T47D (cell line): ENCODE results near the gene MYO9A.

Experiments
- DNase-seq, 2 experiments: peaks; one replicate each; pipeline versions ENCODE4 v3.0.0 to v3.0.0-alpha.2; 2011 to 2012; ENCODE audit warnings: low read depth in 1 of 2, low spot score in 1 of 2
- JUND ChIP-seq: IDR thresholded peaks from 2 replicates; pipeline ENCODE4 v1.6.1; 2012; ENCODE audit warnings: low read depth
- in situ Hi-C: cut with HindIII; loops from 2 replicates; pipeline ENCODE4 v1.10.0; 2016; ENCODE audit warnings: low sequenced_read_pairs, low pct_unique_long_range_greater_than_20kb

Gene MYO9A

DNA sequence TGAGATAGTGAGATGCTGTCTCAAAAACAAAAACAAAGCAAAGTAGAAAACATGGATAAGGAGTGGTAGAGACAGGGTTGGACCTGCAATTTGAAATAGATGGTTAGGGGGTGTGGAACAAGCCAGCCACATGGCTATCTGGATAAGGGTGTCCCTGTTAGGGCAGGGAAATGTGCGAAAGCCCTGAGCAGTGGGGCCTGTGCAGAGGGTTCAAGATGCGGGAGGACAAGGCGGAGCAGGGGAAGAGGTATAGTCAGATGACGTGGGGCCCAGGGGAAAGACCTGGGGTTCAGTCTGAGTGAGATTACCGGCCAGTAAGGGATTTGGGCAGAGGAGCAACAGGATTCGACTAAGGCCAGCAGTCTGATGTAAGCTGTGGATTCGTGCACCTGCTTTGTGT is 326.0 kb downstream of the MYO9A start:
- in situ Hi-C loops: no loop called here
- no peak for TF ChIP-seq JUND
- DNase-seq: no peak

DNA sequence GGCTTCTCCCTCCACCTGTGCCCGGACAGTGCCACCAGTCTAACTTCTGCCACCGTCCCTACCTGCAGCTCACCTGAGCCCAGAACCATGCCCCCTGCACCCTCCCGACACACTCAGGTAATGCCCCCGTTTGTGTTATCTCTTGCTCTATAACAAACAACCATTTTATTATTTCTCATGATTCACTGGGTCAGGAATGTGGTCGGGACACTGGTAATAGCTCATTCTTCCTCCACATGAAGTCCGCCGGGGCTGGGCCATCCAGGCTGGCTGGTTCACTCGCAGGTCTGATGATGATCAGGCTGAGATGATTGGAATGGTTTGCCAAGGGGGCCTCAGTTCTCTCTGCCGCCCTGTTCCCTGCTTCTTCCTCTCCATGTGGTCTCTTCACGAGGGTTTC is 327.9 kb downstream of the MYO9A start:
- peak in 1 of 2 experiments; percentile 49 for DNase-seq
- in situ Hi-C loops: no loop called here
- TF ChIP-seq JUND: no peak

DNA sequence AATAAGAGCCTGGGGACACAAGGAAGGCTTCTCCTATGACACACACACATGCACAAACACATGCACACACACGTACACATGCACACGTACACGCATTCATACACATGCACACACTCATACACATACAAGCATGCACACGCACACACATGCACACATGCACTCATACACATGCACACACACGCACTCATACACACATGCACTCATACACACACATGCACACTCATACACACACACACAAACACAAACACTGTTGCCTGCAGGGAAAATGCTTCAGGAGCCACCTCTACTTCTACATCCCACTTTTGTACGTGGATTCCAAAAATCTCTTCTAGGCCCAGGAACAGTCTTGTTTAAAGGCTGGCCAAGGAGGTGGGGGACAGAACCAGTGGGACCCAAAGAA is 328.3 kb downstream of the MYO9A start:
- no peak for DNase-seq
- in situ Hi-C loops: no loop called here
- no peak for TF ChIP-seq JUND

DNA sequence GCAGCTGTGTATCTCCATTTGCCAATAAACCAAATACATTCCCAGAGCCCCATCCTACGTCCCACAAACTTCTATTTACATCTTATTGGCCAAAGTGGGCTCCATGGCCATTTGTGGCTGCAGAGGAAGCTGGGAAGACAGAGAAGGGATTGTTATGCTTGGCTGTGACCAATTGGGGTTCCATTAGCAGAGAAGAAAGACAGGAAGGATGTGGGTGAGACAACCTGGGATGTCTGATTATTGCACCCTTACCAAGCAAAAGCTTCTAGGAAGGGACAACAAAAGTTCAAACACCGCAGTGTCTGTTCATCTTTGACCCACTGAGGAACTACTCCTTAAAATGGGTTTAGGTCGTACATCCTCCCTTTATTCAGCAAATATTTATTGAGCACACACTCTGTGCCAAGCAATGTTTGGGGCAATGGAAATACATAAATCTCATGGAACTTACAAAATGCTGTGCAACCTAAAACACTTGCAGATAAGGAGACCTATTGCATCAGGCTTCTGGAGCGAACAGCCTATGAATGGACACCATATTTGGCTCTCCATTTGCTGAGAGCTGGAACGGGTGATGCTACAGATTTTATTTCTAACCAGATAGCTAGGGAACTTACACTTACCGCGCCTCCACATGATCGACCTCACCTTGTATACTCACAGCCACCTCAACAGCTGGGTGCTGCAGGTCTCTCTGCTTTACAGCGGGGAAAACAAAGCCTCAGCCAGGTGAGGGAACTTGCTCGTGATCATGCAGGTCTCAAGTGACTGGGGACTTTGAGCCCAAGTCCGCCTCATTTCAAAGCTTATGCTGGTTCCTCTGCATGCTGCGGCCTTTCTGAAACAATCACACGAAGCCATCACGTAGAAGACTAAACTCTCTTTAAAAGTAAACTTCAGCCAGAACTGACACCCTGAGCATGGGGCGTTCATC is 329.0 kb downstream of the MYO9A start:
- in situ Hi-C loops: no loop called here
- no peak for TF ChIP-seq JUND
- DNase-seq: no peak

DNA sequence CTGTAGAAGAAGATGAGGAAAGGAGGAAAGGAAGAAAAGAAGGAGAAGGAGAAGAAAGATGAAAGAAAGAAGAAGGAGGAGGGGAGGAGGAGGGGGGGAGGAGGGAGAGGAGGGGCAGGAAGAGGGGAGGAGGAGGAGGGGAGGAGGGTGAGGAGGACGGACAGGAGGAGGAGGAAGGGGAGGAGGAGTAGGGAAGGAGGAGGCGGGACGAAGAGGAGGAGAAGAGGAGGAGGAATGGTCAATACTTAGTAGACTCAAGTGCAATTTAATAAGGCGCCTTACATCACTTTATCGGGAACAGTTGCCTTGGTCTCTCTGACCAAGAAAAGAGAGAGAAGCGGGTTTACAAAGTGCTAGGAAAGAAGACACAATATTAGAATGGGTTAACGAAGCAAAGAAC is 331.3 kb downstream of the MYO9A start:
- in situ Hi-C loops: no loop called here
- no peak for DNase-seq
- no peak for TF ChIP-seq JUND

DNA sequence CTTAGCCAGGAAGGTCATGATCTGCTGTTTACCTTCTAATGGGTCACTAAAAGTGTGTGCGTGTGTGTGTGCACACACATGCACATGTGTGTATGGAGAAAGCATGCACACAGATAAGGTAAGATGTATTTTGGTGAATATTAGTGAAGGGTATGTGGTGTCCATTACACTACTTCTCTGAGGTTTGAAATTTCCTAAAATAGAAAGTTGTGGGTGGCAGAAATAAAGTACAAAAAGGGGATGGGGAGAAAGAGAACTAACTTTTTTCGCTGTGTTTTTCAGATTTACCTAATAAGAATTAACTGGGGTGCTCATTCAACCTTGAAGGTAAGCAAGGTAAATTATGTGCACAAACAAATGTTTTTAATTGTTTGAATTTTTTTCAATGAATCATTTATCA is 332.0 kb downstream of the MYO9A start:
- no peak for DNase-seq
- TF ChIP-seq JUND: no peak
- in situ Hi-C loops: no loop called here

DNA sequence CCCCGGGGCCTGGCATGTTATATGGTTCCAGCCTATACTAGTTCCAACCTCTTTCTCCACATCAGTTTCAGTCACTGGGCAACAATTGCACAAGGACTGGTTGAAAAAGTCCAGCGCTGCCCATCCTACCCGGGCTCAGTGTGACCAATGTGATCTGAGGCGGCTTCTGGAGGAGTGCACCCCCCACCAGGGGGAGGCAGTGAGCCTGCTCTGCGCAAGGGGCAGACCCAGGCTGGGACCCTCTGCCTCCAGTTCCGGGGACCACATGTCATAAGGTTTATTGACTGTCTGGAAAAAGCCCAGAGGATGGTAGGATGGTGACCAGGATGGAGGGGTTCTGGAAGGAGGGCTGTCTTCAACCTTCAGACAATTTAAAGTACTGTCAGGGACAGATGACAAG is 333.2 kb downstream of the MYO9A start:
- TF ChIP-seq JUND: no peak
- no peak for DNase-seq
- in situ Hi-C loops: no loop called here

DNA sequence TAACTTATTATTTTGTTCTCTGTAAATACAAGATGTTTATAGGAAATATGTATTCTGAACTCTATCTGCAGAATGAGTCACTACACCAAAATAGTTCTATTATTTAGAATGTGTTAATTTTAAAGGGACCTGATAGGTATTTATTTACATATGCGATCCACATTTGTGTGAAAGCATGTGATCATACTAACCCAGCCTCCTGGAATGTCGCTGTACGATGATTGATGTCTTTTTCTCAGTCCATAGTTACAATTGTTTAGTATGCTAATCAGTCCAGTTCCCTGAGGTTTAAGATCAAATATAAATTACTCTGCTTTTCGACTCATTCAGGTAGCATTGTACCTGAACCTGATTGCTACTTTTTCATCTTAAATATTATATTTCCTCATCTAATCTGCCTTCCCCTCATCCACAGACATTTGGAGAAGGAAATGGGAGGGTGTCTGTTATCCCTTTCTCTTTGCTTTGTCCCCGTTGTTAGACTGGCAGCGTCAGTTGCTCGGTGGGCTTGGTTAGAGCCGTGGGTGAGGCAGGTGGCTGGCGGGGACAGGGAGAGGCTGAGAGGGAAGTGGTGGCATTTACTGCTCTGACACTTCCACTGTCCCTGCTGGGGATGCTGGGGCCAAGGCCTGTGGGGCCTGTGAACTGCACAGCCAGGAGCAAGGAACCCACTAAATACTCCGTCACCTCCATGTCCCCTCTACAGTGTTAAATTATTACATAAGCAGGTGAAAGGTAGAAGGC is 335.4 kb downstream of the MYO9A start:
- TF ChIP-seq JUND: no peak
- no peak for DNase-seq
- in situ Hi-C loops: no loop called here

DNA sequence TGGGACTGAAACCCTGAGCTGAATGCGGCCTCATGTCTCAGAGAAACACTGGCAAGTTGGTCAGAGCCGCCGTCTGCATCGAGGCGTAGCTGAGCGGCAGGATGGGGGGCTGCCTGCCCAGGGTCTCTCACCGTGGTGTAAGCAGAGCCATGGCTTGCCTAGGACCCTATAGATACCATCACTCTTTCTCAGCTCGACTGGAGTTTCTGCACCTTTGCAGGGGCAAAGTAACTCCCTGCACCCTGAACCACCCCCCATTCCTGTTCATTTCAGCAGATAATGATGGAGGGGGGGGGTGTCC is 336.0 kb downstream of the MYO9A start:
- in situ Hi-C loops: no loop called here
- TF ChIP-seq JUND: no peak

DNA sequence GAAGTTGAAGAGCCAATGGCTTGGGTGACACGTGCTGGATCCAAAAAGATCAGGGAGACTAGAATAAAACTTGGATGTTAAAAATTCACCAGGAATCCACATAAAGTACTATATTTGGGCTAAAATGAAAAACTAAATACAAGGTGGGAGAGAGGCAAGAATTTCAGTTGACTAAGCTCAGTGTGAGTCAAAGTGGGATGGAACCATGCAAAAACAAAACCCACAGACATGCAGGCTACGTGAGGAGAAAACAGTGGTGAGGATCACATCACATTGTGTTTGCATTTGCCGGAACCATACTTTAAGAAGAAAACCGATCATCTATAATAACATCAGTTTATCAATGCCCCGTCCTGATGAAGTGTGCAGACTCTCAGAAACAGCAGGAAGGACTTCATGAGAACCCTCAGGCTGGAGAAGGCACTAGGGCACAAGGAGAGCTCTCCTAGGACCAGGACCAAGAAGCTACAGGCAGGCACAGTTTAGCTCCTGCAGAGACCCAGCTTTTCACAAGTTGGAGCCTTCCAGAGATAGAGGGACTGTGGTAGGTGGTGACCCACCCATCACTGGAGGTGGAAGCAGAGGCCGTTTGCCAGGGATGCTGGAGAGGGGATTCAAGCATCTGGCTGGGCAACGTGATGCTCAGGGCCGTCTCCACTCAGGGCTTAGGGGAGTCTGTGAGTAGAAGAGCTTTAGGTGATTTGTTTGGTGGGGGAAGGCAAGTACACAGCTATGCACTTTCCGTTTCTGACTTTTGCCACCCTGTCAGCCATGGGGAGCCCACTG is 336.6 kb downstream of the MYO9A start:
- no peak for TF ChIP-seq JUND
- no peak for DNase-seq
- in situ Hi-C loops: no loop called here

More for the DNA sequence above, 336.0 kb downstream of the MYO9A start:
- DNase-seq: no peak

DNA sequence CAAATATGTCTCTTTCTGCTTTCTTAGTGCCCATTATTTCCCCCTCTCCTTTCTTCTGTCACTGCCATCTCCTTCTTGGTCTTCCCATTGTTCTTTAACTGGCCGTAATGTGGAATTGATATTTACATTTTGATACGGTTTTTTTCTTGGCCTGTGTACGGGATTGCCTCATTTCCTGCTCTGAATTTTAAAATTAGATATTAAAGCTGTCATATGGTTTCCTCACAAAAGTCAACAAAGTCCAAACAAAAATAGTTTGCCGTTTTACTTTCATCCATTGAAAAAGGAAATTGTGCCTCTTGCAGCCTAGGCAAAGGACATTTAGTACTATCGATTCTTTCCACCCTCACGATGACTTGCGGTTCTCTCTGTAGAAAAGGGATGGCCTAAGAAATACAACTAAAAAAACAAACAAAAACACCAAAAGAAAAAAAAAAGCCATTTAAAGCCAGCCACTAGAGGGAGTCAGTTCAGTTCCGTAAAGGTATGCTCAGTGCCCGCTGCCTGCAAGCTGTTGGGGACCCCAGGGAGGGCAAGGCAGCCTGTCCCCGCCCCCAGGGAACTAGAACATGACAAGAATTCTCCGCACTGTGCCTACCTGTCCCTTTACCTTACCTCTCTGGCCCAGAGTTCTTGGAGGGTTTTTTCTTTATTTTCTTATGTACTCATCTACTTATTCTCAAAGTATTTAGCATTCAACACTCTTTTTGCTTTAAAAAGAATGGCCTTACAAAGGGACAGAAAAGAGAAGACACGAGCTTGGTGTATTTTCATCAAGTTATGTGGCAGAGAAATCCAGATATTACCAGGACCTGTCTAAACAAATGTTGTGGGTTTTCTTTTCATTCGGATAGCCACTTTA is 337.6 kb downstream of the MYO9A start:
- peak; percentile 41 to 51 for DNase-seq
- no peak for TF ChIP-seq JUND
- in situ Hi-C loops: no loop called here
